Measurements from ENCODE around the gene OGDHL.

- TF ChIP-seq POLR2A (IDR thresholded peaks at IDR 0.05; ENCODE audit: low read length) (no peak), GATA1 (IDR thresholded peaks at IDR 0.05; ENCODE audit: low read depth, low read length) (no peak)
Measured at GRCh38 chr10:49748006-49748405, 14.1 kb downstream of the OGDHL start.
